GM12872 (cell line): ENCODE data around the gene EXOSC9.

ENCODE experiments used
- CTCF ChIP-seq: IDR thresholded peaks from 3 replicates; pipeline ENCODE4 v1.5.1; 2011; ENCODE audit warnings: low read depth, mild to moderate bottlenecking, low read length, moderate library complexity; ENCODE audit not compliant: insufficient read depth

The EXOSC9 gene

DNA sequence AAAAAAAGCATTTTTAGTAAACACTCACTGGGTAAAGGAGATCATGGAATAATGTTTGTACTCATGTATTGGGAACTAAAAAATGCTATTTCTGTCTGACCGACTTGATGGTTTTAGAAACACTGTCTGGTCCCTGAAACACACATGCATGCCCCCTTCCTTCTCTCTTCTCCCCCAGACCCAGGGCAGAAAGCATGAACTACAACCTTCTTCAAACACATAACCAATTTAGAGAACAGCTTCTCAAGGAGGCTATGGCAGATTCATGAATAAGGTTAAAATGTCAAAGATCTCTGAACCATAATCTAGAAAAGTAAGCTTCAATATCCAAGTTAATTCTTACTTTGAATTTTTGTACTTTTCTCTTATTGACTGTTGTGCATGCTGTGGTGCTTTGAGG, 16.6 kb downstream of the EXOSC9 start:
- TF ChIP-seq CTCF: no peak

DNA sequence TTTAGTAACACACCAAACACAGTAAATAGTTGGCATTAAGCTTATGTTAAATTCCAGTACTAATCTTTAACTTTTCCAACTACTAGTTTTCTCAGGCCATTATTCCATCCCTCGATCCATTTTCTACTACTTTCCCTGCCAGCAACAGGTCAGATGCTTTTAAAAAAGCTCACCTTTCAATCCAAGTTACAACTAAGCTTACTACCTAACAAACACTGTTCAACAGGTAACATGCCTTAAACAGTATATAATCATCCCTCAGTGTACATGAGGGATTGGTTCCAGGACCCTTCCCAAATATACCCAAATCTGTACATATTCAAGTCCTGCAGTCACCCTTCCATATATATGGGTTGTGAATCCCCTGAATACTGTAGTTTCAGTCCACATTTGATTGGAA, 17.1 kb downstream of the EXOSC9 start:
- no peak for TF ChIP-seq CTCF

- TF ChIP-seq CTCF: no peak
These were observed 18.3 kb downstream of the EXOSC9 start for GRCh38 chr4:121819216-121819965.

- TF ChIP-seq CTCF: no peak
These were observed 20.9 kb downstream of the EXOSC9 start for GRCh38 chr4:121822047-121822446.

DNA sequence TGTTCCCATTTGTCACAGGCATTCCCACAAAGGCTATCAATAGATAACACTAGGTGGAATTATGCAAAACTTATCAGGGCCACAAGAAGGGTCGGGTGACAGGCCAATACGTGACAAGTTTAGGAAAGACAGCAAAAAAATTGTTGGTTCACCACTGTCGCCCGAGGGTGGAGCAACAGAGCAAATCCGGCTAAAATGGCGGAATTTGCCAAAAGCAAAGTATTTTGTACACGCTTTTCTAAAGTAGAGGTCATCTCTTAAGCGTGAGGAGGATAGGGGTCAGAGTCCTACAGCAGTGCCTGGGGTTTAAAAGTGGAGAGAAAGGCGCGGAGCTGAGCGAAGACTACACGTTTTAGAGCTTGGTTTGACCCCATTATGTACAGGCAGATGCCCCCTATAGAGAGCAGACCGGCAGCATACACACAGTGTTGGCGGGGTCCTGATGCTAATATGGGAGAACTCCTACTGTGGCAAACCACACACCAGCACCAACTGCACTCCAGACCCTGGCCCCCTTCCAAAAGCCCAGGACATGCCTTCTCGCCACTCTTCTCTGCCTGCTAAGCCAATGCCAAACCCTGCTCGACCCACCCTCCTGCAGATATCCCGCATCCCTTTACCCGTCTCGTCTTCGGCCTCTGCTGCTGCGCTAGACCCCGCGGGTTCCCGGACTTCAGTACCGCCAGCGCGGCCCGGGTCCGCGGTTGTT, 21.8 kb downstream of the EXOSC9 start:
- TF ChIP-seq CTCF: peak; percentile 29; the same call in 2 of the 3 replicates

- no peak for TF ChIP-seq CTCF
These were observed 22.5 kb downstream of the EXOSC9 start, which contains the start of gene CCNA2 for GRCh38 chr4:121823505-121824170. Gene CCNA2 (minus strand): TSS chr4:121823883. CDS start chr4:121823628, 255 bp downstream.

- no peak for TF ChIP-seq CTCF
These were observed 23.0 kb downstream of the EXOSC9 start for GRCh38 chr4:121824171-121824527.
